Liver (tissue), 3 donors: Measurements from ENCODE around the gene BEST3.

Experiments used
- CTCF ChIP-seq: fragments of 150-350 bp; IDR thresholded peaks from 2 replicates; pipeline ENCODE4 v1.5.1; 2017; ENCODE audit warnings: improper control_type of control experiment, low read depth, low read length; ENCODE audit not compliant: missing input control
- RXRA ChIP-seq, 2 donors: IDR thresholded peaks; 2 replicates each; pipeline ENCODE4 v1.6.1; 2017 to 2018; ENCODE audit warnings: antibody characterized with exemption in 2 of 2, mild to moderate bottlenecking in 1 of 2
- YY1 ChIP-seq: IDR thresholded peaks from 2 replicates; pipeline ENCODE4 v1.6.1; 2016; ENCODE audit warnings: antibody characterized with exemption, mild to moderate bottlenecking
- TF ChIP-seq, protein P1 (sequence below): IDR thresholded peaks from 2 replicates; pipeline ENCODE4 v1.6.1; 2016; ENCODE audit warnings: antibody characterized with exemption
- donor health status: healthy.
- donor health status: healthy.

DNA sequence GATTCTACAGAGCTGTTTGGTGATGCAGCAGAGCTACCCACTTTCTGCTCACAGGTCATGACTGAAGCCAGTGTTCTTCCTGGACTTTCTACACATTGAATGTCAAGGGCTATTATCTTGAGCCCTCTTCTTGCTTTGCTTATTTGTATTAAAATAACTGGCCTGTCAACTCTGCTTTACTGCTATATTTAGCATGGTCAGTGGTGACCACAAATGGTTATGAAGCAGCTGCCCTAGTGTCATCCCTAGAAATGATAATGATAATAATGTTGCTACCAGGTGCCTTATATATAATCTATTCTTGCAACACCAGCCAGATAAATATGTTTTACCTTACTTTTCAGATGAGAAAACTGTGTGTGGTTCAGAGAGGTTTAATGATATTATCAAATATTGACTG is 85.8 kb downstream of the BEST3 start:
- TF ChIP-seq CTCF, result no peak
- TF ChIP-seq, protein P1, sequence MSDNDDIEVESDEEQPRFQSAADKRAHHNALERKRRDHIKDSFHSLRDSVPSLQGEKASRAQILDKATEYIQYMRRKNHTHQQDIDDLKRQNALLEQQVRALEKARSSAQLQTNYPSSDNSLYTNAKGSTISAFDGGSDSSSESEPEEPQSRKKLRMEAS, result no peak
- TF ChIP-seq RXRA (IDR thresholded peaks at IDR 0.05), result no peak
- no peak for TF ChIP-seq YY1
